HG03354 (cell line): ENCODE results near the gene CARD9.
"Not testable (repeated sequence)": the region's sequence is repeated elsewhere in the genome, so short reads cannot be mapped to it uniquely, and the experiment has no call there.

Experiments used
- ATAC-seq: cut with Tn5 transposase; IDR thresholded peaks from one replicate; pipeline ENCODE4 v1.9.1; 2021; ENCODE audit warnings: mild to moderate bottlenecking; ENCODE audit not compliant: unreplicated experiment, poor library complexity, severe bottlenecking

Gene CARD9

DNA sequence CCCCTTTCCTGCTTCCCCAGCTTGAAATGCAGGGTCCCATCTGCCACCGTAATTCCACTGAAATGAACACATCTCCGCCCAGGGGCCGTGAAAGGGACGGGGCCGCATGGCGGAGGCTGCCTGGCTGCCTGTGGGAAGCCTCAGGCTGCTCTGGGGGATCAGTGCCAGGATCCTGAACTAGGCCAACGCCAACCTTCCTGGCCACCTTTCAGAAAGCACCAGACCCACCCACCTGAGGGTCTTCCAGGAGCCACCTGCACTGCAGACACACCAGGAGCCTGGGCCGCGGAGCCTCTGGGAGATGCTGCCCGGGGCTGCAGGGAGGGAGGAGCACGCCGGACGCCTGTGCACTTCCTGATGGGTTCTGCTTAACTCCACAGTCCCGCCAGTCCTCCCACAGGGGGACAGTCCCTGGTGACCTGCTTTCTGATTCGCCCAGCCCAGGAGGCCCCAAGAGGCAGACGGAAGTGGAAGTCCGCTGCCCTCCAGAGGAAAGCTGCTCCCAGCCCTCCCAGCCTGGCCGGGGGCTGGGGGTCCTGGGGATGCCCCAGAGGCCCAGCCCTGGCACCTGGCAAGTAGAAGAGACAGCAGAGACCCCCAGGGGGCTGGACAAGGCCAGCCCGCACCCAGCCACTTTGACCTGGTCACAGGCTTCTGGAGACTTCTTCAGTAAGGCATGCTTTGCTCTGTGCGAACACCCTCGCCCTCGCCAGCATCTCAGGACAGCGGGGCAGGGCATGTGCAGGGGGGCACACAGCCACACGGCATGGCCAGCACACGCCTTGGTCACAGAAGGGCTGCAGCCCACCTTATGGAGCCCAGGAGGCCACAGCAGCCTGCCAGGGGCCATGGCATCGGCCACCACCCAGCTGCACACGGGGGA is at the start of gene CARD9:
CARD9 (minus strand) TSS at position 370 of the 883 bp plus-strand sequence. CDS start 1,591 bp downstream, outside the sequence.
- ATAC-seq: no peak

GRCh38 chr9:136422876-136423275 is 49.4 kb upstream of the CARD9 start:
- no peak for ATAC-seq

GRCh38 chr9:136421791-136422190 is 48.3 kb upstream of the CARD9 start:
- no peak for ATAC-seq

- no peak for ATAC-seq
These were observed 45.6 kb upstream of the CARD9 start for GRCh38 chr9:136419092-136419420.

GRCh38 chr9:136418182-136419091 is 45.0 kb upstream of the CARD9 start:
- ATAC-seq: no peak

DNA sequence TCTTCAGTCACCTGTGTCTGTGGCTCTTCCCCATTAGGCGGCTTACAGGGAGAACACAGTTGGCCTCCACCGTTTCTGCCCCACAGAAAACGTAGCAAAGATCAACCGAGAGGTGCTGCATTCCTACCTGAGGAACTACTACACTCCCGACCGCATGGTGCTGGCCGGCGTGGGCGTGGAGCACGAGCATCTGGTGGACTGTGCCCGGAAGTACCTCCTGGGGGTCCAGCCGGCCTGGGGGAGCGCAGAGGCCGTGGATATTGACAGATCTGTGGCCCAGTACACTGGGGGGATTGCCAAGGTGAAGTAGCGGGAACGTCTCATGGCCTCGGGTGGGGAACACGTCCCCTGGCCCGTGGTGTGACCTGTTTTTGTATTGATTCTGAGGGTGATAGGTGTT is 43.4 kb upstream of the CARD9 start:
- ATAC-seq: no peak

DNA sequence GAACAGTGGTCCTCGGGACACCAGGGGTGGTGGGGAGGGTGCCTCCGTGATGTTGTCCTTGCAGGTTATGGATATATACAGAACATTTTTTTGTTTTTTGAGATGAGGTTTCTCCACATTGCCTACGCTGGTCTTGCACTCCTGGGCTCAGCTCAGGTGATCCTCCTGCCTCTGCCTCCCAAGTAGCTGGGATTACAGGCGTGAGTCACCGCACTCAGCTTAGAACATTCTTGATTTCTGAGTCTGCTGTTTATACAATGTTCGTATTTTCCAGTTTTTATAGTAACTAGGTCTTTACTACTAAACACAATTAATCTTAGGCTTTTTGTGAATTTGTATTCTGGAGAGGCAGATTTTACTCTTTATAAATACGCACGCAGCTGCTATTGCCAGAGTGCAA is 43.0 kb upstream of the CARD9 start:
- ATAC-seq: no peak

DNA sequence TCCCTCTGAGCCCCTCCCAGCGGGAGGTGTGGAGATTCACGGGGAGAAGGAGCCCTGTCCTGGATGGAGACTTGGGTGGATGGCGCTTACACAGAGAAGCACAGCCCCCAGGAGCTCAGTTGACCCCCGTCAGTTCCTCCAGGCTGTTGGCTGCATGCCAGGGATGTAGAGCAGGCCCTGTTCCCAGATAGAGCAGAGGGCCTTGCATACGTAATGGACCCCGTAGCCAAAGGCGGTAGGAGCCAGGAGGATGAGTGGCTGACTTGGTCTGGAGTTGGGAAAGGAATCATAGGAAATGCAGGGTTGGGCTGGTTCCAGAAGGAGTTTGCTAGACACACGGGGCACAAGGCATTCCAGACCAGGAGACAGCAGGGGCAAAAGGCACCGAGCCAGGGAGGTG is 39.5 kb upstream of the CARD9 start:
- no peak for ATAC-seq

DNA sequence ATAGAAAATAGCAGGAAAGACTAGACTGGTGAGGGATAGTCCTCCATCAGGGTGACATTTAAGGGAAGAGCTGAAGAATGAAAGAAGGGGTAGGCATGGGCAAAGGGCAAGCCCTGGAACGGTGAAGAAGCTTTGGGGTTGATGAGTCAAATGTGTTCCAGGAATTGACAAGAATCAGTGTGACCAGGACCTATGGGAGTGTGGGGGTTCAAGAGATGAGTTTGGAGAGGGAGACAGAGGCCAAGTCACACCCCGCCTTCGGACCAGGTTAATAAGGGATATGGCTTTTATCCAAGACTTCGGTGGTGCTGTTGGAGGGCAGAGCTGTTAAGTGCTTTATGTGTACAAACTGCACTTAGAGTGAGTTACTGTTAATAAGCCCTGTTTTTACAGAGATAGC is 37.9 kb upstream of the CARD9 start:
- ATAC-seq: no peak

DNA sequence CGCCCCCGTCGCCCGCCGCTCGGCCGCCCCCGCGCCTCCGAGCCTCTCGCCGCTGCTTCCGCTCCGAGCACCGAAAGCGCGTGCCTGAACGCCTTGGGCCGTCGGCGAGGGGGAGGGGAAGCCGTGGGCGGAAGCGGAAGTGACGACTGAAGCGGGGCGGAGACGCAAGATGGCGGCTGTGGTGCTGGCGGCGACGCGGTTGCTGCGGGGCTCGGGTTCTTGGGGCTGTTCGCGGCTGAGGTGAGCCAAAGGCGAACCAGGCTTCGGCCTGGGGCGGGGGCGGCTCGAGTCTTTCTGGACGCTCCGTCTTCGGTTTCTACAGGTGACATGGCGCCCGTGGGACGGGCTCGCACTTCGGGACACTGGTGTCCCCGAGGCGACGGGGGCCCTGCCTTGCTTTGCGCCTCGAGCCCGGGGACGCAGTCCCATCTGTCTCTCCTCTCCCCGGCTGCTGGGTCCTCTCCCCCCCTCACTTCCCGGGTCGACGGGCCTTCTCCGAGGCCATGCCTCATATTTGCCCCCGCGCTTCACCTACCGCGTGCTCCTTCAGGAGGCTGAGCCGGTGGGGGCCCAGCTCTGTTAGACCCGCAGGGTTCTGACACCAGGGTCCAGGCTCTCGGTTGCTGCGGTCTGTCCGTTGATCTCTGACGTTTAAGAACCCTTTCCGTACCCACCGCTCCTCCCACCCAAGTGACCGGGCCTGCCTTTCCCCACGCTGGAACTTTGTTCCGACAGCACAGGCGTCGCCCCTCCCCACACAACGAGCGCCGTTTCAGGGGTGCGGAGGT is 37.2 kb upstream of the CARD9 start, which contains the start of the genes ENTR1 and PMPCA:
ENTR1 (minus strand) TSS at position 115 of the 788 bp plus-strand sequence. CDS start 217 bp downstream, outside the sequence.
PMPCA (plus strand) TSS at position 159 of the 788 bp plus-strand sequence; CDS start at position 170, 11 bp downstream.
- ATAC-seq: peak; percentile 91

DNA sequence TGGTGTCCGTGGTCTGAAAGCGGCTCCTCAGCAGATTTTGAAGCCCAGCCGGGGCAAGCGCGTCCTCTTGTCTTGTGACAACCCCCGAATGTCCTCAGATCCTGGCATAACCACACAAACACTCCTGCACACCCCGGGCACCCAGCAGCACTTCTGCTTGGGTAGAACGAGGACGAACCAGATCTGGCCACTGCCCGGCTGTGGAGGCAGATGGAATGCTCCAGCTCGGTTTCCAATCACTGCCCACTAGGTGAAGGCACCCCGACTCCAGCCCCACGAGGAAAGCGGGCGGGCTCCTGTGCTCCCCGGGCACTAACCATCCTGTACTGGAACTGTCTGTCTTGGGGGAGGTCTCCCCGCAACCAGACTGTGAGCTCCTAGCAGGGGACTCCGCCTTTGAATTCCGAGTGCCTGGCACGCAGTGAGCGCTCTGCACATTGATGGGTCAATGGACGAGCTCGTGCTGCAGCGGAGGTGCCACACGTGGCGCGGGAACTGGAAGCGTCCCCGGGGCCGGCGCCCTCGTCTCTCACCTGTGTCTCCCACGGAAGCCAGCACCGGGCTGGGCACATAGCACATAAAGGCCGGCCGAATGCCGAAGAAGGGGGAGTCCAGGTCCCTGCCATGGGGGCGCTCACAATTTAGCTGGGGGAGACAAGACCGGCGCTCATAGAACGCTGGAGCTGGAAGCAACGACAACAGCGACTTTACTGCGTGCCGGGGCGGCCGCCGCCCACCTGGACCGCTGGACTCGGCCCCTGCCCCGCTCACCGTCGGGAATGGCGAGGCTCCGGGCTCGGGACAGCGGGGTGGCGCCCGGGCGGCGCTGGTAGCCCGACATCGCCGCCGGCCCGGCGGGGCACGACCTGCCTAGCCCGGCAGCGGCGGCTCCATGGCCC is 36.3 kb upstream of the CARD9 start:
- ATAC-seq: peak; percentile 20

- no peak for ATAC-seq
These were observed 34.4 kb upstream of the CARD9 start for GRCh38 chr9:136407911-136408310.

DNA sequence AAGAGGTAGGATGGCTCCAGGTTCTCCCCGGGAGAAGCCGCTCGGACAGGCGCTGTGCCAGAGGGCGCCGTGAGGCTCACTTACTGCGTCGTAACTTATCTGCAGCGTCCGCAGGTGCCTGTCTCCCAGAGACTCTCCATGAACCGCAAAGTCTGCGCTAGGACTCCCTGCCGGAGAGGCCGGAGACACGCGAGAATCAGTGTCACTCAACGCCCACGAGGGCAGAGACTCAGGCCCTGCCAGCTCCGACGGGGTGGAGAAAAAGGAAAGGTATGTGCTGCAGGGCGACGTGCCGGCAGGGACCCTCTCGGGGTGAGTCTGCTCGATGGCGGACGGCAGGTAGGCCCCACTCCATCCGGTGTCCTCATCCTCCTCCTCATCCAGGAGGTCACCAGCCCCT is 33.6 kb upstream of the CARD9 start:
- not testable (repeated sequence) for ATAC-seq

- not testable (repeated sequence) for ATAC-seq
These were observed 32.4 kb upstream of the CARD9 start for GRCh38 chr9:136405904-136406303.

GRCh38 chr9:136405481-136405880 is 32.0 kb upstream of the CARD9 start:
- ATAC-seq: no peak

- no peak for ATAC-seq
These were observed 31.3 kb upstream of the CARD9 start for GRCh38 chr9:136404801-136405136.

- ATAC-seq: no peak
These were observed 30.7 kb upstream of the CARD9 start for GRCh38 chr9:136403915-136404800.

GRCh38 chr9:136403538-136403914 is 30.1 kb upstream of the CARD9 start:
- ATAC-seq: no peak
